DMS153 (cell line): Measurements from ENCODE around the gene PIK3R1.
A peak's percentile ranks its signal among the peaks of the same experiment; 100 is the strongest.
"Not testable (repeated sequence)": the region's sequence is repeated elsewhere in the genome, so short reads cannot be mapped to it uniquely, and the experiment has no call there.

Source experiments
- DNase-seq: peaks from one replicate; lab custom pipeline; 2025; lab: John Stamatoyannopoulos, UW

The PIK3R1 gene

DNA sequence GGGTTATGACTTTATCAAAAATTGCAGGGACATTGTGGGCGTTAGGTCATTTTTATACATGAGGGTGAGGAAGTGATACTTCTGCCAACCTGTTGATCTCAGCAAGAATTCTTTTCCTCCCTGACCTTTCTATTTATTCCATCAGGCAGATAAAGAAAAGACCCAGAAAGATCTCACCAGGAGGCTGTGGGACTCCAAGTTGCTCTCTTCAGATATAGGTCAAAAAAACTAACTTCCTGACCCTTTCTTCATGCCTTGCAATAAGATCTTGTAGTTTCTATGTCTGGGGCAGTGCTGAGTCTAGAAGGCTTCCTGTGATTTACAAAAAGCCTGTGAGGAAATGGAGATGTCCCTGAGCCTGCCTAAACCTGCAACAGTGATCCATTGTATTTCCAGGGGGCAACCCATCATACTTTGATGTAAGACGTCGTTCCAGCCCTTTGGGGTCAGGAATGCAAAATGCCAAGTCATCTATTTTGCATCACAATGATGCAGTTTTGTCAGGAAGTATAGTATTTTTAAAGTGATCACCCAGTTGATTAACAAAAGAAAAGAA is 22.0 kb upstream of the PIK3R1 start:
- DNase-seq, result no peak

DNA sequence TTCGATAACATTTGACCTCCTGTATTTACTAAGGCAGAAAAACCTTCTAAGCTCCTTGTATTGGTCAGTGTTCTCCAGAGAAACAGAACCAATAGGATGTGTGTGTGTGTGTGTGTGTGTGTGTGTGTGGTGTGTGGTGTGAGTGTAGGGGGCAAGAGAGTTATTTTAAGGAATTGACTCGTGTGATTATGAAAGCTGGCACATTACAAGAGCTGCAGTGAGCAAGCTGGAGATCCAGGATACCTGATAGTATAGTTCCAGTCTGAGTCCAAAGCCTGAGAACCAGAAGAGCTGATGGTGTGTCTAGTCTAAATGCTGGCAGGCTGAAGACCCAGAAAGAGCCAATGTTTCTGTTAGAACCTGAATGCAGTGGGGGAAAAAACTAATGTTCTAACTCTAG is 21.2 kb upstream of the PIK3R1 start:
- no peak for DNase-seq

DNA sequence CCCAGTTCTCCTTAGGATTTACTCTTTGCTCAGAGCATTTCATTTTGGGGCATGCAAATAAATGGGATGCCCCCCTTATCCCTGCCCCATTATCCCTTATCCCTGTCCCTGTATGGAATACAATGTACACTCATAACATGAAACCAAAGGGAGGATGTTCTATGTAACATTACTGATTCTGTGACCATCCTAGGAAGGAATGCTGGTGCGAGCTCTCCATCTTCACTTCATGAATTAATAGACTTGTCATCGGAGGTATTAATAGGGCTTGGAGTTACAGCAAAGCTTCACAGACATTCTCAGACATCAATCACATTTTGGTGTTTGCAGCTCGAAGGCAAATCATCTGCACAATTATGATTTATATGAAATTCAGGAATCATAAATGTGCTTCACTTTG is 20.4 kb upstream of the PIK3R1 start:
- no peak for DNase-seq

DNA sequence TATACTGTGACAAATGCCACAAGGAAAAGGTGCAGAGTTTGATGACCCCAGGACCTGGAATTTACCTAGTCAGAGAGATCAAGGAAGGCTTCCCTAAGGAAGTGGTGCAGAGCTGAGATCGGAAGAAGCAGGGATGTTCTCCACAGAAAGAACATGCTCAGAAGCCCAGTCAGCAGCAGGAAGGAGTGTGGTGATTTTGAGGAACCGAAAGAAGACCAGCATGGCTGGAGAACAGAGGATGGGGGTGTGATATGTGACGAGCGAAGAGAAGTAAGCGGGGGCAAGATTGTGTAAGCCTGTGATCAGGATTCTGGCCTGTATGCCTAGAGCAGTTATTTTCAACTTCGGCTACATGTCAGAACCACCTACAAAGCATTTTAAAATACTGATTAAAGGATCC is 18.7 kb upstream of the PIK3R1 start:
- no peak for DNase-seq

DNA sequence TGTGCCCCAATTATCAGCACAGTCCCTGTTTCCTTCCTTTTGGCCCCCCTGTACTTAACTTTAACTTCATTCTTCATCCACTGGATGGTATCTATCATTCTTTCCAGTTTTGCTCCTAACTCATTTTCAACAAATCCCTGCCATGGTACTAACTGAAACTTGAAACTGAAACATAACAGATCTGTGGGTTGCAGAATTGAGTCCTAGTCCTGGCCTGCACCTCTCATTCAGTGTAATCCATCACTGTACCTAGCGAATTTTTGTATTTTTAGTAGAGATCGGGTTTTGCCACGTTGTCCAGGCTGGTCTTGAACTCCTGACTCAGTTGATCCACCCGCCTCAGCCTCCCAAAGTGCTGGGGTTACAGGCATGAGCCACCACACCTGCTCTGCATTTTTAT is 15.3 kb upstream of the PIK3R1 start:
- no peak for DNase-seq

DNA sequence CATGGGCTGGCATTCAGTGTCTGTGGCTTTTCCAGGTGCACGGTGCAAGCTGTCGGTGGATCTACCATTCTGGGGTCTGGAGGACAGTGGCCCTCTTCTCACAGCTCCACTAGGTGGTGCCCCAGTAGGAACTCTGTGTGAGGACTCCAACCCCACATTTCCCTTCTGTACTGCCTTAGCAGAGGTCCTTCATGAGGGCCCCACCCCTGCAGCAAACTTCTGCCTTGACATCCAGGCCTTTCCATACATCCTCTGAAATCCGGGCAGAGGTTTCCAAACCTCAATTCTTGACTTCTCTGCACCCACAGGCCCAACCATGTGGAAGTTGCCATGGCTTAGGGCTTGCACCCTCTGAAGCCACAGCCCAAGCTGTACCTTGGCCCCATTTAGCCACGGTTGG is 4.9 kb upstream of the PIK3R1 start:
- DNase-seq, result not testable (repeated sequence)

DNA sequence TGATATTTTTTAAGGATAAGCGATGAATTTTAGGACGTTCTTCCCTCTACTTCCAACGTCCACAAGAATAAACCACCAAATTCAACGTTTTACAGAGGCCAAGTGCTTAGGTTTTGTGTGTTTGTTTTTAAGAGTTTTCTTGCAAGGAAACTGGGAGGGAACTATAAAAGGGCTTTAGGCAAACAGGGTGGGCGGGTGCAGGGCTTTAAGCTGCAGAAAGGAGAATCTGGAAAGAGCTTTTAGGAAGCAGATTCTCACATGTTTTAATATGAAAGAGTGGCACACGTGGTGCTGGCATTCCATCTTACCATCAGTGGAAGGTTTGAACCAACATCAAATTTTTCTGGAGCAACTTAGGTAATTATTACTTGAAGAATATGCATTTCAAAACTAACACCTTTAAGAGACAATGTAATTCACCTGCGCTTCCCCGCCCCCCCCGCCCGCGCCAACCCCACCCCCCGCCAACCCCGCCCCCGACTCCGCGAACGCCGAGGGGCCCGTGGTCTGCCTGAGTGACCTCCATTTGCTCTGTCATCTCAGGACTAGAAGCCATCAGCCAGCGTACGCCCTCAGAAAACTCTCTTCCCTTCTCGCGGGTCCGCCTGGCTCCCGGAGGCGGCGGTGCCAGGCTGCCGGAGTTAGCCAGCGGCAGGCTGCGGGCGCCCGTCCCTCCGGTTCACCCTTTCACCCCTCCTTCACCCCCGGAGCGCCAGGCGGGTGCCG is 911 bp upstream of the PIK3R1 start:
- no peak for DNase-seq

DNA sequence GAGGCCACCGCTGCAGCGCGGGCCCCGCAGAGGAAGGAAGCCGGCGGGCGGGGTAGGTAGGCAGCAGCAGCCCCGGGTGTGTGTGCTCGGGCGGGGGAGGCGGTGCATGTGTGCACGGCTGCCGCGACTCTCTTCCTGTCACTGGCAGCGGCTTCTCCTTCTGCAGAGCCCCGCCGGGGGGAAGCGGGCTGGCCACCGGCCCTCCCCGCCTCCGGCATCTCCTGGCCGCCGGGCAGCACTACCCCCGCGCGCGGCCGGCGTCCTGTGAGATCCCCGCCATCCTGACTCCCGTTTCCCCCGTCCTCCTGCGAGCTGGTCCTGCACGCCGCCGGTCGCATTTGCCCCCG is 315 bp downstream of the PIK3R1 start:
- peak; percentile 45 for DNase-seq

DNA sequence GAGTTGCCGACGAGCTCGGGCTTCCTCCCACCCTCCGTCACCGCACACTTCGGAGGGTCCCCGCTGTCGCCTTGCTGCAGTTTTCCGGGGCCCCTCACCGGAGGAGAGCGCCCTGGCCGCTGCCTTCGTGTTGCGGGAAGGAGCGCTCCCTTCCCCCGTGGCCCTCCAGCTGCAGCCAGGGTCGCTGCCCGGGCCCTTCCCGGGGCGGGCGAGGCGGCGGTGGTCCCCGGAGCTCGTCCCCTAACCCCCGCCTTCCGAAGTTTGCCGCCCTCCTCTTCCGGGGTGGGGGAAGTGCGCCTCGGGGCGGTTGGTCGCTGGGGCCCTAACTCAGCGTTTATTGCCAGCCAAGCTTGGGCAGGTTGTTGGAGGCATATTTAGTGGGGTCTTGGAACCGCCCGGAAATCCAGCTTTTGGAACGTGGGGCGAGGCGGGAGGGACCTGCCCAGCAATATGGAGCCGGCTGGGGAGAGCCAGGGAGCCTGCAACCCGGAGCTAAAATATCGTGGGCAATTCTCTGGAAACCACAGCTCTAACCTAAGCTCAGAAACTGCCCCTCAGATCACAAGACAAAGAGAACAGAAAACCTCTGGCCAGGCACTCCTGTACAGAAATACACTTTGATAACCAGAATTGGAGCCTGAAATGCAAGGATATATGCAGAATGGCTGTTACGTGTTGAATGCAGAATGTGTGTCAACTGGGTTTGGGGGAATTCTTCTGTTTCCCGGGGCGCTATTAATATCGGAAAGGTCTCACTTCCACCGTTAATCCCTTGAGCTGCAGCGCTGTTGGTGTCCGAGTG is 890 bp downstream of the PIK3R1 start:
- DNase-seq, result no peak

DNA sequence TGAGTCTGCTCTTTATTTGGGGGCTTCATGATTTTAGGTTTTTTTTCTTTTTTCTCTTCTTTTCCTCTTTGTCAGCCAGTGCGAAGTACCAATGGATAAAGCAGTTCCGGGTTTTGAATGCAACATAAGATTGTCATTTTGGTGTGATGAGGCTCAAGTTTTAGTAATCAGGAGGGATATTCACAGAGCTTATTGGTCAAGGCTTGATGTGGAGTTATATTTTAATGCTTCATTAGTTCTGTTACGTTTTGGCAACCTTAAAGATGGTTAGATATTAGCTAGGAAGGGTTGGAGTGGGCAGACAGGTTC is 1.4 kb downstream of the PIK3R1 start:
- DNase-seq, result no peak

DNA sequence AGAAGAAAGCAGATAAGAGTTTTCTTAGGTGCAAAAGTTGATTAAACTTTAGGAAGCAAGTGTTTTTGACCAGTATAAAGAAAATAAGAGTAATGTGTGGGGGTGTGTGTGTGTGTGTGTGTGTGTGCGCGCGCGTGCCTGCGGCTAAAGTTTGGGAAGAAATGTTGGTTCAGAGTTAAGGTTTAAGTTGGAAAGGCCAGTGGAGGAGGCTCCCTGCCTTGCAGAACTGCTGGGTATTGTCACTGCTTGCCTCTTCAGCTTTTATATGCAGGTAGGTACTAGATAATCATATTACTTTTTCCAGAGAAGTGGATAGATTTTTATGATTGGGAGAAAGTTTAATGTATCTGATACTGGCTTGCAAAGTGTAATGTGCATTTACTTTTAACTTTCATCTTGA is 2.0 kb downstream of the PIK3R1 start:
- no peak for DNase-seq

DNA sequence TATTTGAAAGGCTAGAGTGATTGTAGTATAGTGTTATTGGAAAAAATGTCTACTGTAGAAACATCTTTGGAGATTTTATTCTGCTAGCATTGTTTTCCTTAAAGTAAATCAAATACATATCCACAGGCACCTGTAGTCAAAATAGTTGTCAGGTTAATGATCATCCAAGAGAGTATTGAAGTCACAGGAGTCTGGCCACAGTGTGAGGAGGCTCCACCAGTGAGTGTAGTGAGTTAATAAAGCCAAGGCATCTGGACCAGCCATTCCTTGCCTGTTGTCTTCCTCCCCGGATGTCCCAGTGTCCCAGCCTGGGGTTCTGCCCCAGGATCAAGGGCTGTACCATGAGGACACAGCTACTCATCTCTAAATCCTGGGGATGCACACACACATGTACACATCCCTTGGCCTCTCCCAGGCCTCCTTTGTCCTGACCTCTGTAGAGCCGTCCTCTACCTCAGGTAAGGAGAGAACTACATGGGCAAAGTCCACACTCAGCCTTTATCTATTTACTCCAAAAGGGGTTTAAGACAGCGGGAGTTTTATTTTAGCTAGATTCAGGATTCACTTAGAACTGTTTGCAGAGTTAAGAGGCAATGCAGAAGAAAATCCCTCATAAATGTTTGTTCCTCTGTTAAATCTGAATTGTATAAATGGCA is 3.7 kb downstream of the PIK3R1 start:
- no peak for DNase-seq

DNA sequence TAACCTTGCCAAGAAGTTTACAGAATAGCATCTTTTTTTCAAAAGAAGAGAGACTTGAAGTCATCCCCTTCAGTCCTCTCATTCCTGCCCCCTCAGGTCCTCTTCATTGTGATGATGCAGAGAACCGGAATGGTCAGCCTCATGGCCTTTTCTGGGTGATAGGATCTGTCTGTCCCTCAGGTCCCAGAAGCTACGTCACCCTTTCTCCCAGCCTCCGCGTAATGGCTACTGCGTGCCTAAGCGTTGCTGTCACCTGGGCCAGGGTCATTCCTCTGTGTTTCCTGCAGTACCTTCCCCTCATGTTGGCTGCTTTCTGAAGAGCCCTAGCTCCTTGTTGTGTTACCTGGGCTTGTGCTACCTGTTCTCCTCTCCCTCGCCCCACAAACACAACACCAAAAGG is 4.7 kb downstream of the PIK3R1 start:
- DNase-seq, result no peak

DNA sequence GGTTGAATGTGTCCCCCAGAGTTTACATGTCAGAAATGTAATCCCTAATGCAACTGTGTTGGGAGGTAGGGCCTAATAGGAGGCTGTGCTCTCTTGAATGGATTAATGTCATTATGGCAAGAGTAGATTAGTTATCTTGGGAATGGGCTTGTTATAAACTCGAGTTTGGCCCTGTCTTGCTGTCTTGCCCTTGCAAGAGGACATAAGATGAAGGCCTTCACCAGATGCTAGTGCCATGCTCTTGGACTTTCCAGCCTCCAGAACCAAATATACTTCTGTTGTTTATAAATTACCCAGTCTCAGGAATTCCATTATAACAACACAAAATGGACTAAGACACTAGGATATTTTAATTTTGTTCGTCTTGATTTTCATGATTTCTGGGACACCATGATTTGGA is 5.4 kb downstream of the PIK3R1 start:
- no peak for DNase-seq

DNA sequence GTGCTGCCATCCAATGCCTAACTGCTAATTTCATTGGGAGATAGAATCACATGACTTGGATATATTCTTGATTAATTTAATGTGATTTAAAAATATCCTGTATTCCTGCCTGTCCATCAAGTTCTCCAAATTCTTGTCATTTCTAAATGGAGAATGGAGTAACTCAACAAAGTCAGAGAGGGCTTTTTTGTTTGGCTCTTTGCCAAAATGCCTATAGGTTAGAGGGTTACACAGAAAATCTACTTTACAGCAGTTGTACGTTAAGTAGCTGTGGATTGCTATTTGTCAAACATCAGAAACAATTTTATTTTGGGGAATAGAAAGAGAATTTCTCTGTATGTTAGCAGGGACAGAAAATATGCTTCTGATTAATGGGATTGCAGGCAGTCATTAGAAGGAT is 5.9 kb downstream of the PIK3R1 start:
- no peak for DNase-seq

DNA sequence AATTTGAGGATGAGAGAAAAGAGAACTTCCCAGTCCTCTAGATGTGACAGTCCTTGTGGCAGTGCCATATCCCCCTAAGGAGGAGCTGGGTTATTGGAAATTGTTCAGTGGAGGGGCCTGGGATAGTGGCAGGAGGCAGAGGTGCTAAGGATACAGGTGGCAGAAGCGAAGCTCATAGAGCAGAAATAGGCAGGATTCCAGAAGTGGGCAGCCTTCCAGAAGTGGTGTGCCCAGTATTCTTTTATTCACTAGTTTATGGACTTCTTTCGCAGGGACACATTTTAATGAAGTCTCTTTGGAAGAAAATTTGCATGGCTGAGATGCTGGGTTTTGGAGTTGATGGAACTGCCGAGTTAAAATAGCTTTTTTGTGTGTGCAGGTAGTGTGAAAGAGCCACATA is 6.8 kb downstream of the PIK3R1 start:
- DNase-seq, result no peak

DNA sequence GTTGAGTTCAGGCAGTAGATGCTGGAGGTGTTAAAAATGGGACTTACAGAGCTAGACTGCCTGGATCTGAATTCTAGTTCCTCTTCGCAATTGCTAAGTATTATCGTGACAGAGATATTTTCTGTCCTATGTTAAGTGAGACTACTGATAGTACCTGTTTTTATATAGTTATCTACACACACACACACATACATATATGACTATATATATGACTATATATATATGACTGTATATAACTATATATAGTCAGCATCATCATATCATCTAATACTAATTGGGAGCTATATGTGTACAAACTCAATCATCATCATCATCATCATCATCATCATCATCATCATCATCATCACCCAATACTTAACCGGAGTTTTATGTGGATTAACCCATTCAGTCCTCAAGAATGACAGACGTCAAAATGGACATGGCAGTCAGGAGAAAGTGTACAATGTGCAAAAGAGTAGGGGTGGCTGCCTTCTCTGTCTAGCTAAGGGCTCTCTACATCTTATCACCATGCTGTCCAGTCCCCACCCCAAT is 7.3 kb downstream of the PIK3R1 start:
- no peak for DNase-seq

DNA sequence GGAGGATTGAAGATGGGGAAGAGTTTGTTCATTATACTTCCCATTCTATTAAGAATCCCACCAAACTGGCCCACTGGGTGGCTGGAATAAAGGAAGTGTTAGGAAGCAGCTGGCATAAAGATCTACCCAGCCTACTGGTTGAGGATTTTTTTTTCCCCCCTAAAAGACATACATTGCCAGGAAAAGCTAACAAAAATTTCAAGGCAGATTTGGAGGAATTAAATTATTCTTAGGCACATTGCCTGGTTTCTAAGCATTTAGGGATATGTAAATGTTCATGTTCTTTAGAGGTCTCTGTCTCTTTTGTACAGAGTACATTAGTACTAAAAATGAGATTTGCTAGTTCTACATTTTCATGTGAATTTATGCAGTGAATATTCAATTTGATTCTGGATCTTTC is 8.3 kb downstream of the PIK3R1 start:
- DNase-seq, result no peak

DNA sequence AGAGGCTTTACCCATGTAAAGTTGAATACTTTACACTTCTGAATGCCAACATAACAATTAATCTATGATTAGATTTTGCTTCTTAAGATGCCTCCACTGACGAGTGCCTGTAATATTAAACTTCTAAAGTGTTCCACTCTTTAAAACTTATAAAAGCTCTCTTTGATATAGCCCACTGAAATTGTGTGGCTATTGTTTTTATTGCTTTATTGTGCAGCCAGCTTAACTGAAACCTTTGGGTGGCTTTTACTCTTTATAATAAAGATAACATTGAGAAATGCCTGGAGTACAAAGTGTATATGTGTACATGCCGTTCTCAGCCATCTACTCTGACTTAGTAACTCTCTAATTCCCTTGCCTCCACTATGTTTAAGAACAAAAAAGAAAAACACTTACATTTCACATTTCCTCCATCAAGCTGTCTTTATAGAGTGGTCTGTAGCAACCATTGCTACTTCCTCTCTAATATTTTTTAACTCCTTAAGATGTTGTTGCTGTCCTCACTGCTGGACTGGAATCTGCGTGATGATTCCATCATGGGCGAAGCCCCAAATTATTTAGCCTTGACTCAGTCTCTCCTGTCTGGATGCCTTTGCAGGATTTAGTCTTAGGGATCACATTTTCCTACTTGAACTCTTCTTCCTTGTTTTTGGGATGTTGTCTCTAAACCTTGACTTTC is 9.1 kb downstream of the PIK3R1 start:
- no peak for DNase-seq

DNA sequence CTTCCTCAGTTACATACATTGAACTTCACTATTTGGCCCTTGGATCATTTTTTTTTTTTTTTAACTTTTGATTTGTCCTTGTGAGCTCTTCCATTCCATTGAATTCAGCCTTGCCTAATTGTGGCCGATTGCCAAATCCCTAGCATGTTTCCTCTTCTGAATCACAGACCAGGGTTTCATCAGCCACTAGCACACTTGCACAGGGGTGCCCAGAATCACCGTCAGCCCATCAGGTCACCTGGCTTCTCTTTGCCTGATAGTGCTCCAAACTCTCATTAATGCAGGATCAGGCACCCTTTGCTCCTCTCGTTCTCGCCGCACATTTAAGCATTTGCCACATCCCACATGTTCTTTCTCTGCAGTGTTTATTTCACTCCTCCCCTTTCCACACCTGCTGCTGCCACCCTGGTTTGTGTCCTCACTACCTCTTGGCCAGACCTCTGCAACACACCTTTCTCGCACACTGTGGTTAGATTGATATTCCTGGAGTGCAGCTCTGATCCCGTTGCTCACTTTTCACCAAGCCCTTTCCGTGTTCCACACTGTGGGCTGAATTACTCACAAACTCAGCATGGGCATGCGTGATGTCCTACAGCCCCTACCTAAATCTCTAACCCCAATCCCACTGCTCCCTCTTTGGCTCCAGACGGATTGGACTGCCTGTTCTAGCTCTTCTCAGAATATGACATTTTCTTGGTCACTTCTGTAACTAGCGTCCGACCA is 9.8 kb downstream of the PIK3R1 start:
- DNase-seq, result no peak

DNA sequence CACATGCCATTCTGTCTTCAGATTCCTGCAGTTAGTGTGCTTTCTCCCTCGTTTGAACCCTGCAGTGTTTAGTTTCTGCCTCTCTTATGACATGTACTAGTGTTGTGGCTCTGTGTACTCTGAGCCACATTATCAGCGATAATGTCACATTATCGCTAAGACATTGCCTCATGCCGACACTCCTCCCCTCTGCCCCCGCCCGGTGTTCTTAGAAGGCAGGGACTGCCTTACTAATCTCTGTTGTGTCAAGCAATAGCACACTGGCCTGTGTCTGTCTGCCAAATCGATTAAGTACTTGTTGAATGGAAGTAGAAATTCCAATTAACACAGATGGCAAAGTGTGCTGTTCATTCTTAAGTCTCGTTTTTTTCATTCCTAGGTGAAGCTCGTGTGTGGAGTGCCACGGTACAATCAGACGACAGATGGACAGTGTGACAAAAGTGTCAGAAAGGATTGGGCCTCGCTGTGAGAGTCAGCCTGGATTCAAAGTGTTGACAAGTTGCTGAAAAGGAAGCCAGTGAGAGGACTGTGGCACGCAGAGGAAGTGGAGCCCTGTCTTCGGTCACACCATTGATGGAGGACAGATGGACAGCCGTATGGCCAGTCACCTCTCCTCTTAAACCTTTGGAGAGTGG is 10.5 kb downstream of the PIK3R1 start:
- DNase-seq, result no peak
